K562 (cell line): ENCODE measurements around the gene APC. TPM values are rescaled to one million over a fixed set of nuclear protein-coding genes. Genes with fewer than 3 reads are reported as not detected.

Source experiments
- CBFA2T2 ChIP-seq: fragments of 450-650 bp; conservative IDR thresholded peaks from 2 replicates; pipeline ENCODE4 v1.6.1; 2017; ENCODE audit warnings: mild to moderate bottlenecking
- CXXC5 ChIP-seq: fragments of 250-450 bp; sonication (Bioruptor Pico); IDR thresholded peaks from 2 replicates; pipeline ENCODE4 v1.8.0; 2022; ENCODE audit warnings: inconsistent platforms, mild to moderate bottlenecking, moderate library complexity
- FOSL1 ChIP-seq: fragments of 200-800 bp; sonication (Bioruptor generic); conservative IDR thresholded peaks from 2 replicates; pipeline ENCODE4 v1.6.1; 2016; ENCODE audit warnings: missing genetic modification characterization, missing compliant biosample characterization
- HMG20A ChIP-seq: fragments of 450-650 bp; formaldehyde crosslinking; conservative IDR thresholded peaks from 2 replicates; pipeline ENCODE4 v1.4.0; 2020; ENCODE audit warnings: mild to moderate bottlenecking, mixed read lengths
- MEF2A ChIP-seq: IDR thresholded peaks from 2 replicates; pipeline ENCODE4 v1.6.1; 2011; ENCODE audit warnings: low read depth, mild to moderate bottlenecking, low read length, moderate library complexity; ENCODE audit not compliant: control insufficient read depth
- MYNN ChIP-seq, 2 experiments: sonication (generic); formaldehyde crosslinking in 1 of 2; IDR thresholded peaks; 2 replicates each; pipeline versions ENCODE4 v1.5.0 to v1.6.1; 2016 to 2020; ENCODE audit warnings: antibody characterized with exemption in 1 of 2, missing genetic modification reagents in 1 of 2
- NCOA6 ChIP-seq: fragments of 450-650 bp; IDR thresholded peaks from 2 replicates; pipeline ENCODE4 v1.6.1; 2017; ENCODE audit warnings: mild to moderate bottlenecking
- NEUROD1 ChIP-seq: fragments of 150-350 bp; IDR thresholded peaks from 2 replicates; pipeline ENCODE4 v1.6.1; 2014; ENCODE audit warnings: borderline replicate concordance, low read length, low read depth; ENCODE audit not compliant: partially characterized antibody
- NFRKB ChIP-seq: fragments of 450-650 bp; IDR thresholded peaks from 2 replicates; pipeline ENCODE4 v1.6.1; 2016; ENCODE audit warnings: low read depth
- NFYB ChIP-seq: IDR thresholded peaks from 2 replicates; pipeline ENCODE4 v1.6.1; 2011; ENCODE audit warnings: mild to moderate bottlenecking, moderate library complexity; ENCODE audit not compliant: insufficient read length; ENCODE audit errors: extremely low read depth
- POU5F1 ChIP-seq: fragments of 150-350 bp; IDR thresholded peaks from 2 replicates; pipeline ENCODE4 v1.6.1; 2014; ENCODE audit warnings: borderline replicate concordance, low read length, low read depth, mild to moderate bottlenecking; ENCODE audit not compliant: partially characterized antibody
- PPARD ChIP-seq: fragments of 250-450 bp; sonication (Bioruptor Pico); IDR thresholded peaks from 2 replicates; pipeline ENCODE4 v1.8.0; 2022; ENCODE audit warnings: inconsistent platforms, mild to moderate bottlenecking, moderate library complexity
- PRPF4 ChIP-seq: fragments of 200-400 bp; formaldehyde crosslinking; IDR thresholded peaks from one replicate; pipeline ENCODE4 v1.6.1; 2017; ENCODE audit warnings: low read length, low read depth, mild to moderate bottlenecking; ENCODE audit not compliant: insufficient read depth, poor library complexity, severe bottlenecking
- SAFB ChIP-seq: fragments of 200-400 bp; formaldehyde crosslinking; IDR thresholded peaks from 2 replicates; pipeline ENCODE4 v1.6.1; 2017; ENCODE audit warnings: low read depth, low read length, borderline replicate concordance
- TRIM24 ChIP-seq, 2 experiments: fragments of 450-650 bp; IDR thresholded peaks; 2 replicates each; pipeline ENCODE4 v1.6.1; 2016
- U2AF1 ChIP-seq: fragments of 200-400 bp; formaldehyde crosslinking; optimal IDR thresholded peaks from 2 replicates; pipeline ENCODE3; 2017; ENCODE audit warnings: mild to moderate bottlenecking, low read depth, low read length, moderate library complexity
- ZNF12 ChIP-seq: sonication (generic); formaldehyde crosslinking; IDR thresholded peaks from 2 replicates; pipeline ENCODE4 v1.4.0; 2020; ENCODE audit warnings: mild to moderate bottlenecking, missing genetic modification reagents
- ZNF124 ChIP-seq: sonication (generic); formaldehyde crosslinking; IDR thresholded peaks from 2 replicates; pipeline ENCODE4 v1.8.1; 2022; ENCODE audit warnings: missing genetic modification reagents
- ZNF165 ChIP-seq: fragments of 250-450 bp; sonication (Bioruptor Pico); IDR thresholded peaks from 2 replicates; pipeline ENCODE4 v1.4.0; 2020; ENCODE audit warnings: borderline replicate concordance
- ZNF699 ChIP-seq: fragments of 250-450 bp; sonication (Bioruptor Pico); IDR thresholded peaks from 2 replicates; pipeline ENCODE4 v1.8.0; 2021; ENCODE audit warnings: mild to moderate bottlenecking, moderate library complexity; ENCODE audit not compliant: insufficient replicate concordance
- polyA plus RNA-seq, 8 experiments: library from polyadenylated mRNA; depleted of rRNA in 4 of 8; stranded (reverse) in 5 of 8; unstranded in 3 of 8; fragments of >200 nt; fragmentation: Nextera tagmentation in 2 of 8; fragmentation: Illumina TruSeq in 1 of 8; extraction: Ambion mirVana in 2 of 8; extraction: Trizol in 1 of 8; gene quantifications; 2 replicates each; pipeline versions ENCODE4 v1.2.1 to v1.2.3, GENCODE V29; 2011 to 2014; ENCODE audit warnings: inconsistent platforms in 1 of 8, missing spikeins in 1 of 8
- total RNA-seq, 7 experiments: library from RNA; depleted of rRNA in 6 of 7; stranded (reverse); fragments of >200 nt in 6 of 7; fragmentation: Illumina TruSeq in 2 of 7; extraction: Trizol in 2 of 7; gene quantifications; 2 replicates each; pipeline versions ENCODE4 v1.2.1 to v1.2.3, GENCODE V29; 2011 to 2021; ENCODE audit warnings: low replicate concordance in 1 of 7
- TF ChIP-seq, protein P1 (sequence below): fragments of 250-450 bp; sonication (Bioruptor Pico); IDR thresholded peaks from 2 replicates; pipeline ENCODE4 v1.8.0; 2021; ENCODE audit warnings: mild to moderate bottlenecking, moderate library complexity
- TF ChIP-seq, protein P2 (sequence below): fragments of 250-450 bp; sonication (Bioruptor Pico); IDR thresholded peaks from 2 replicates; pipeline ENCODE4 v1.8.0; 2021; ENCODE audit warnings: borderline replicate concordance, mild to moderate bottlenecking, moderate library complexity; ENCODE audit not compliant: poor library complexity, severe bottlenecking
- TF ChIP-seq, protein P3 (sequence below): IDR thresholded peaks from 3 replicates; pipeline ENCODE4 v1.6.1; 2011; ENCODE audit warnings: borderline replicate concordance, mild to moderate bottlenecking; ENCODE audit not compliant: insufficient read length, insufficient read depth

APC gene
- total and polyA plus RNA-seq, 9 of the 15 experiments (the other 6 are each of a cell fraction or from before 2014, with no cell fraction given): 5.7 to 29.5 (median 15.4) TPM

DNA sequence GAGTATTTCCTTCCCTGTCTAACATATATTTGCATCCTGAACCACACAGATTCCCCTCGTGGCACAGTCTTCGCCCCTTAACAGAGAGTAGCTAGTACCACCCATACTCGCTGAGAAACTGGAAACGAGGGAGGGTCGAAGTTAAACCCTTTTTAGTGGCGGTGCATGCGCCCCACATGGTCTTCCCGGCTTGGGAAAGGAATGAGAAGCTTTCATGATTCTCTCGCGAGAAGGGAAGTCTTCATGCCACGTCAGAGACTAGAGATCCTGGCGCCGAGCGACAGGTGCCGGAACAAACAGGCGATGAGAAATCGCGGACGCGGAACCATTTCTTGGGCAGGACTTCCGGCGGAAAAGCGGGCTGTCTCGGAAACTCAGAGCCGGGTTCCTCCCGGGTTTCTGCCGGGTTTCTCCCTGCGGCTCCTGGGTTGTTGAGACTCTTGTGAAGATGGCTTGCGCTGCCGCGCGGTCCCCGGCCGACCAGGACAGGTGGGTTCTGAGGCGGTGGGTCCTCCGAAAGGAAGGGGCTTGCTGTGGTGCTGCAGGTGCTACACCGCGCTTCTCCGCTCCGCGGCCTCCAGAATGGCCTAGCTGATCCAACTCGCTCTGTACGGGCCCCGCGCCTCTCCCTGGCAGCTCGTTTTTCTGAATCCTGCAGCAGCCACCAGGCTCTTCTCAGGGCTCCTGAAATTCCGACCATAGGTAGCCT lies 123.4 kb downstream of the APC start, which contains the start of gene SRP19 (continued):
- TF ChIP-seq PRPF4: no peak
- TF ChIP-seq, protein P1, sequence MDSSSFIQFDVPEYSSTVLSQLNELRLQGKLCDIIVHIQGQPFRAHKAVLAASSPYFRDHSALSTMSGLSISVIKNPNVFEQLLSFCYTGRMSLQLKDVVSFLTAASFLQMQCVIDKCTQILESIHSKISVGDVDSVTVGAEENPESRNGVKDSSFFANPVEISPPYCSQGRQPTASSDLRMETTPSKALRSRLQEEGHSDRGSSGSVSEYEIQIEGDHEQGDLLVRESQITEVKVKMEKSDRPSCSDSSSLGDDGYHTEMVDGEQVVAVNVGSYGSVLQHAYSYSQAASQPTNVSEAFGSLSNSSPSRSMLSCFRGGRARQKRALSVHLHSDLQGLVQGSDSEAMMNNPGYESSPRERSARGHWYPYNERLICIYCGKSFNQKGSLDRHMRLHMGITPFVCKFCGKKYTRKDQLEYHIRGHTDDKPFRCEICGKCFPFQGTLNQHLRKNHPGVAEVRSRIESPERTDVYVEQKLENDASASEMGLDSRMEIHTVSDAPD (CRISPR knock-in tag): peak; percentile 61; the same call in 1 of the 2 replicates
- no peak for TF ChIP-seq SAFB
- TF ChIP-seq ZNF165 (CRISPR knock-in tag): no peak
- TF ChIP-seq FOSL1: no peak; the same call in 1 of the 2 replicates
- TF ChIP-seq, protein P2, sequence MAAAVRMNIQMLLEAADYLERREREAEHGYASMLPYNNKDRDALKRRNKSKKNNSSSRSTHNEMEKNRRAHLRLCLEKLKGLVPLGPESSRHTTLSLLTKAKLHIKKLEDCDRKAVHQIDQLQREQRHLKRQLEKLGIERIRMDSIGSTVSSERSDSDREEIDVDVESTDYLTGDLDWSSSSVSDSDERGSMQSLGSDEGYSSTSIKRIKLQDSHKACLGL (CRISPR knock-in tag): no peak
- TF ChIP-seq TRIM24 (IDR thresholded peaks at IDR 0.05): peak in 1 of 2 experiments; percentile 93; a peak in 2 of 4 replicates
- TF ChIP-seq CBFA2T2: no peak
- TF ChIP-seq PPARD (CRISPR knock-in tag): no peak
- no peak for TF ChIP-seq HMG20A (CRISPR knock-in tag)
- peak; percentile 85; the same call in 1 of the 2 replicates for TF ChIP-seq NFRKB
- TF ChIP-seq ZNF699 (CRISPR knock-in tag): no peak
- peak; percentile 65 for TF ChIP-seq NEUROD1
- peak; percentile 29 for TF ChIP-seq NFYB
- TF ChIP-seq, protein P3, sequence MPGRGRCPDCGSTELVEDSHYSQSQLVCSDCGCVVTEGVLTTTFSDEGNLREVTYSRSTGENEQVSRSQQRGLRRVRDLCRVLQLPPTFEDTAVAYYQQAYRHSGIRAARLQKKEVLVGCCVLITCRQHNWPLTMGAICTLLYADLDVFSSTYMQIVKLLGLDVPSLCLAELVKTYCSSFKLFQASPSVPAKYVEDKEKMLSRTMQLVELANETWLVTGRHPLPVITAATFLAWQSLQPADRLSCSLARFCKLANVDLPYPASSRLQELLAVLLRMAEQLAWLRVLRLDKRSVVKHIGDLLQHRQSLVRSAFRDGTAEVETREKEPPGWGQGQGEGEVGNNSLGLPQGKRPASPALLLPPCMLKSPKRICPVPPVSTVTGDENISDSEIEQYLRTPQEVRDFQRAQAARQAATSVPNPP: no peak
- TF ChIP-seq ZNF124 (CRISPR knock-in tag): no peak
- TF ChIP-seq NCOA6: no peak
- TF ChIP-seq MYNN (IDR thresholded peaks at IDR 0.05): no peak
- no peak for TF ChIP-seq MYNN (CRISPR knock-in tag; IDR thresholded peaks at IDR 0.05)
- no peak for TF ChIP-seq POU5F1
- TF ChIP-seq CXXC5: peak; percentile 89
- peak; percentile 64 for TF ChIP-seq ZNF12 (CRISPR knock-in tag)
- TF ChIP-seq U2AF1: no peak
- no peak for TF ChIP-seq MEF2A
